SW 1271 (cell line): ENCODE measurements around the gene RFC2.
"Not testable (repeated sequence)": the region's sequence is repeated elsewhere in the genome, so short reads cannot be mapped to it uniquely, and the experiment has no call there.

ENCODE experiments used
- DNase-seq, 2 experiments: peaks; one replicate each; lab custom pipeline; 2025; lab: John Stamatoyannopoulos, UW

The RFC2 gene

DNA sequence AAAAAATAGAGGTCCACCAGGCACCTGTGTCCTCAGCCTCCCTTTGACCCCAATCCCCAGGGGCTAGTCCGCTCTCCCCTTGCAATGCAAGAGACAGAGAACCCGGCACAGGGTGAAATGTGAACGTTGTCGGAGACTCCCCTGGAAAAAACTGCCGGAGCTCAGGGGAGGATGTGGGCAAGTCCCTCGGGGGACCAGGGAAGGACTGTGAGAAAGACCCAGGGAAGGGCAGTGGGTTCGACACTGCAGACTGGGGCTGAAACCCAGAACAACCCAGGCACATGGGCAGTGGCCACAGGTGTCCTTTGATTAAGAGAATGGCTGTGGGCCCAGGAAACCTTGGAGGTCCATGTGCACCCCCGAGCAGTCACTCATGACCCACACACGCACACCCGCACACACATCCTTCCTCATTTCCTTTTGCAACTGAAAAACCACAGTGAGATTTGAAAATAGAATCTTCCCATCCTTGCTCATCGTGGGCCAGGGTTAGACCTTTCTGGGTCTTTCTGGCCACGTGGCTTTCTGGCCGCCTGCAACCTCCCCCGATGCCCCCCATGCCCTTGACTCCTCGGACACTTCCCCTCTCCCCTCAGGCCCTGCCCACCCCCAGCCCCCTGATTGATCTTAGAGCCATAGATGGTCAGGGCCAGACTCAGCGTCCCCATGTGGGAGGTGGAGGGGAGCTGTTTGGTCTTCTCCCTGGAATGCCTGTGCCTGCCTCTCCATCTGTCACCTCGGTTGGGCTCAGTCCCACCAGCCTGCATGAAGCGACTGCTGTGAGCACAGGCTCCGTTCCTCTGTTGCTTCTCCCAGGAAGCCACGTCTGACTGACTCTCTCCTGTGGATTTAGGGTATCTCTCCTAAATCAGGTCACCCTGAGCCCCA, 36.5 kb downstream of the RFC2 start:
- no peak for DNase-seq

DNA sequence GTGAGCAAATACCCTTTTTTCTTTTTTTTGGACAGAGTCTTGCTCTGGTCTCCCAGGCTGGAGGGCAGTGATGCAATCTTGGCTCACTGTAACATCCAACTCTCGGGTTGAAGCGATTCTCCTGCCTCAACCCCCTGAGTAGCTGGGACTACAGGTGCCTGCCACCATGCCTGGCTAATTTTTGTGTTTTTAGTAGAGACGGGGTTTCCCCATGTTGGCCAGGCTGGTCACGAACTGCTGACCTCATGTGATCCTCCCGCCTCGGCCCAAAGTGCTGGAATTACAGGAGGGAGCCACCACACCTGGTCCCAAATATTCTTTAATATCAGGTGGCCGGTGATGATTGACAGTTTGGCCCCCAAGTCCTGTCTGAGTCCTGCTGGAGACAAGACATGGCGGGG, 37.8 kb downstream of the RFC2 start:
- DNase-seq: no peak

DNA sequence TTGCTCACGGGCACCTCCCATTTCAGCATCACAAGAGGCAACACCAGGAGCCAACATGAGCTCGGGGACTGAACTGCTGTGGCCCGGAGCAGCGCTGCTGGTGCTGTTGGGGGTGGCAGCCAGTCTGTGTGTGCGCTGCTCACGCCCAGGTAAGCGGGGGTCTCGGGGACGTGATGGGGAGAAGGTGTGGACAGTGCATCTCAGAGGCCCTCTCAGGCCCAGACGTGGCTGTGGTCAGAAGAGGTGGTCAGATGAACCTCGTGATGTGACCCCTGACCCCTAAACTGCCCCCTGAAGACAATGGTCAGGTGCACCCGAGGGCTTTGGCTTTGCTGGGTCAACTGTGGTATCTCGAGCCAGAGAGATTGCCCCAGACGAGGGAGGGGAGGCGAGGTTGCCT, 38.3 kb downstream of the RFC2 start:
- no peak for DNase-seq

DNA sequence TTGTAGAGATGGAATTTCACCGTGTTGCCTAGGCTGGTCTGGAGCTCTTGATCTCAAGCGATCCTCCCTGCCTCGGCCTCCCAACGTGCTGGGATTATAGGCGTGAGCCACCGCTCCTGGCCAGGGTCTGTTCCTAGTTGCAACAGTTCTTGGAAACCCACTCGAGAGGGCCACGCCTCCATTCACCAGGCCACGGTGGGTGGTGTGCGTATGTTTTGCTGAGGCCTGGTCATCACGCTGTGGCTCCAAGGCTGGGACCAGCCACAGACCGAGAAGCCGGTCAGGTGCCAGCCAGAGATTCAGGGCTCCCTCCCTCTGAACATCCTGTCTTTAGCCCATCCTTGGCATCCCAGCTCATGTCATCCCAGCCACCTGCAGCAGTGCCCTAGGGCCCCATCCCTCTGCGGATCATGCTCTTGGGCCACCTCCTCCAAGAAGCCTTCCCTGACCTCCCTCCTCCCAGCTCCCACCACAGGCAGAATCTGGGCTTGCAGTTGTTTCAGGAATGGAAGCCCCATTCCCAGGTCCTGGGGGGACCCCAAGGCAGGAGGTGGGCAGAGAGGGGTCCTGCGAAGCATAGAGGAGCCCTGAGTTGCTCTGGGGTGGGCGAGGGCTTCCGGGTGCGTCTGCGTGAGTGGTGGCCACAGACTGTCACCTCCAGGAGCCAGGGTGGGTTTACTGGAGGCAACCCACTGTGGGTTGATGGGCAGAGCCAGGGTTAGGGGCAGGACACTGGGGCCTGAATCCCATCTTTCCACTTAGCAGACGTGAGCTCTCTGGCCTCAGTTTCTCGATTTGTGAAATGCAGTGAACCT, 39.2 kb downstream of the RFC2 start:
- DNase-seq: no peak

DNA sequence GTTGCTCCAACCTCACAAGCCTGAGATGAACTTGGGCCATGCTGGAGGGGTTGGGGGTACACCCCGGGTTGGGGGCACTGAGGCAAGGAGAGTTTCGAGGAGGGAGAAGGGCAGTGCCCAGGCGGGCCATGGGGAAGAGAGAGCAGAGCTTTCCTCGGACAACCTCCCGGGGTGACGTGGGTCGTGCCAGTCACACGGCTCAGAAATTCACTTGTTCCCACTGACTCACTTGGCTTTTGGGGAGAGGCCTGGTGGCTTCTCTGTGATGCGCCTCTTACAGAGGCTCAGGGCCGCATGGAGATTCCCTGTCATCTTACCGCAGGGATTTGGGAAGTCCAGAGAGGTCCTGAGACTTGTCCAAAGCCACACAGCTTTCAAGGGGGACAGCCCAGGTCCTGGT, 41.5 kb downstream of the RFC2 start:
- DNase-seq: no peak

DNA sequence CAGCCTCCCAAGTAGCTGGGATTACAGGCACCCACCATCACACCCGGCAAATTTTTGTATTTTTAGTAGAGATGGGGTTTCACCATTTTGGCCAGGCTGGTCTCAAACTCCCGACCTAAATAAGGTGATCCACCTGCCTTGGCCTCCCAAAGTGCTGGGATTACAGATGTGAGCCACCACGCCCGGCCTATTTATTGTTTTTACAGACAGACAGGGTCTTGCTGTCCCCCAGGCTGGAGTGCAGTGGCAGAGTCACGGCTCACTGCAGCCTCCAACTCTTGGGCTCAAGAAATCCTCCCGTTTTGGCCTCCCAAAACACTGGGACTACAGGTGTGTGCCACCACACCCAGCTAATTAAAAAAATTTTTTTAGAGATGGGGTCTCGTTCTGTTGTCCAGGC, 46.0 kb downstream of the RFC2 start:
- DNase-seq: not testable (repeated sequence)

DNA sequence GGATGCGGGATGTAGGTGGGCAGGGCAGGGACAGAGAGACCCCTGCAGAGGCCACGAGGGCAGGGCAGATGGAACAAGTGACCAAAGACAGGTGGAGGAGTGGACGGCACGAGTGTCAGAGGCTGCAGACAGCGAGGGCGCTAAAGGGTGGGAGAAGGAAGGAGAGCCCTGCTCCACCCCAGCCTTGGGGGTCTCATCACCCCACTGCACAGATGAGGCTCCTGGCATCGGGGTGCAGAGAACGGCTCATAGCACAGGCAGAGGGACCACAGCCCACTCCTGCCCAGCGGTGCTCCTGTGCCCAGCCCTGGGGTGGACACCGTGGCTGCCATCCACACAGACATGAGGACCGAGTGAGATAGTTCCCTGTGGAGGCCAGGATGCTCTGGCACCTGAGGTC, 46.6 kb downstream of the RFC2 start:
- no peak for DNase-seq

DNA sequence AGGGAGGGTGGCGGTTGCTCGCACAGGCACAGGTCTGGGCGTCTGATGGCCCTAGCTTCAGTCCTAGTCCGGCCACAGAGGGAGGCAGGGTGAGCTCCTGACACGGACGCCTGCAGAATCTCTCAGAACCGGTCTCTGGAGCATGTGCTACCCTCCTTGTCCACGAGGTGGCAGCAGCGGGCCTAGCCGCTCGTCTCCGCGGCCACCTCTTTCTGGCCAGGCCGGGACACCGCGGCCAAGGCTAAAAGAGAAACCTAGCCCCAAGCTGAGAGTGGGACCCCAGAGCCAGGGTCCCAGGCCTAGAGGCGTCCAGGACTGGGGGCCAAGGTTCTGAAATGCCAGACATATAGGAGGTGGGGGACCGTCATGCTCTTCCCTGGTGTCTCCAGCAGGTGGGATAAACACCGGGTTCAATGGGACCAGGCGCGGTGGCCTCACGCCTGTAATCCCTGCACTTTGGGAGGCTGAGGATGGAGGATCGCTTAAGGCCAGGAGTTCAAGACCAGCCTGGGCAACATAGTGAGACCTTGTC, 47.5 kb downstream of the RFC2 start:
- peak; percentile 38 to 73 for DNase-seq

DNA sequence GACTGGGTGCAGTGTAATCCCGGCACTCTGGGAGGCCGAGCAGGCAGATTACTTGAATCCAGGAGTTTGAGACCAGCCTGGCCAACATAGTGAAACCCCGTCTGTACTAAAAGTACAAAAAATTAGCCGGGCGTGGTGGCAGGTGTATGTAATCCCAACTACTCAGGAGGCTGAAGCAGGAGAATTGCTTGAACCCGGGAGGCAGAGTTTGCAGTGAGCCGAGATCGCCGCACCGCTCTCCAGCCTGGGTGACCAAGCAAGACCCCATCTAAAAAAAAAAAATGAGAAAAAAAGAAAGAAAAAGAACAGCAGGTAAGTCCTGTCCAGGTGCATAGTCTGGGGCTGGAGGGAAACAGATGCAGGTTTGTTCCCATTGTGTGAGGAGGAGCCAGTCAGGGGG, 48.1 kb downstream of the RFC2 start:
- DNase-seq: not testable (repeated sequence)

DNA sequence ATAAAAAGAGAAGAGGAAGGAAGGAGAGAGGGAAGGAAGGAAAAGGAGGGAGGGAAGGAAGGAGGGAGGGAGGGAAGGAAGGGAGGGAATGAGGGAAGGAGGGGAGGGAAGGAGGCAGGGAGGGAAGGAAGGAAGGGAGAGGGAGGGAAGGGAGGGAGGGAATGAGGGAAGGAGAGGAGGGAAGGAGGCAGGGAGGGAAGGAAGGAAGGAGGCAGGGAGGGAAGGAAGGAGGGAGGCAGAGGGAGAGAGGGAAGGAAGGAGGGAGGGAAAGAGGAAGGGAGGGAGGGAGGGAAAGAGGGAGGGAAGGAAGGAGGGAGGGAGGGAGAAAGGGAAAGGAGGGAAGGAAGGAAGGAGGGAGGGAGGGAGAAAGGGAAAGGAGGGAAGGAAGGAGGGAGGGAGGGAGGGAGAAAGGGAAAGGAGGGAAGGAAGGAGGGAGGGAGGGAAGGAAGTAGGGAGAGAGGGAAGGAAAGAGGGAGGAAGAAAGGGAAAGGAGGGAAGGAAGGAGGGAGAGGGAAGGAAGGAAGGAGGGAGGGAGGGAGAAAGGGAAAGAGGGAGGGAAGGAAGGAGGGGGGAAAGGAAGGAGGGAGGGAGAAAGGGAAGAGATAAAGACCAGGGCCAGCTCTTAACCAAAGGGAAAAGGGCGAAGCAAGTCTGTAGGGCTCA, 50.1 kb downstream of the RFC2 start:
- DNase-seq: no peak

DNA sequence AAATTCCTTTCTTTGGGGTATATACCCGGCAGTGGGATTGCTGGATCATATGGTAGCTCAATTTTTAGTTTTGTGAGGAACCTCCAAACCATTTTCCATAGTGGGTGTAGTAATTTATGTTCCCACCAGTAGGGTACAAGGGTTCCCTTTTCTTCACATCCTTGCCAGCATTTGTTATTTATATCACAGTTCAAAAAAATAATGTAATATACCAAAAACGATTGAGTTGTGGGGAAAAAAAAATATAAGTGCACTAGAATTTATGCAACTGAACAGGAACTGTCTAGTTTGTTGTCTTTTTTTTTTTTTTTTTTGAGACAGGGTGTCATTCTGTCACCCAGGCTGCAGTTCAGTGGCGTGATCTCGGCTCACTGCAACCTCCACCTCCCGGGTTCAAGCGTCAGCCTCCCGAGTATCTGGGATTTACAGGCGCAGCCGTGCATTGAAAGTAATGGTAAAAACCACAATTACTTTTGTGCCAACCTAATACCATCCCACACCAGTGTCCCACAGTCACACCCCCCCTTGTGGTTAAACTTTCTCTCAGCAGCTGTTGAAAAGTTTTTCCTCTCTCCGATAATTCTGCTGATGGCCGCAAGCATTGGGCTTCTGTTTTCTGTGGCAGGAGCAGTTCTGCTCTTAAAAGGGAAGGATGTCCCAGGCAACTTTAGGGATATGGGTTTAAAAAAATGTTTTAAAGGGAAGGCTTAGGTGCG, 51.2 kb downstream of the RFC2 start:
- peak in 1 of 2 experiments; percentile 34 for DNase-seq

DNA sequence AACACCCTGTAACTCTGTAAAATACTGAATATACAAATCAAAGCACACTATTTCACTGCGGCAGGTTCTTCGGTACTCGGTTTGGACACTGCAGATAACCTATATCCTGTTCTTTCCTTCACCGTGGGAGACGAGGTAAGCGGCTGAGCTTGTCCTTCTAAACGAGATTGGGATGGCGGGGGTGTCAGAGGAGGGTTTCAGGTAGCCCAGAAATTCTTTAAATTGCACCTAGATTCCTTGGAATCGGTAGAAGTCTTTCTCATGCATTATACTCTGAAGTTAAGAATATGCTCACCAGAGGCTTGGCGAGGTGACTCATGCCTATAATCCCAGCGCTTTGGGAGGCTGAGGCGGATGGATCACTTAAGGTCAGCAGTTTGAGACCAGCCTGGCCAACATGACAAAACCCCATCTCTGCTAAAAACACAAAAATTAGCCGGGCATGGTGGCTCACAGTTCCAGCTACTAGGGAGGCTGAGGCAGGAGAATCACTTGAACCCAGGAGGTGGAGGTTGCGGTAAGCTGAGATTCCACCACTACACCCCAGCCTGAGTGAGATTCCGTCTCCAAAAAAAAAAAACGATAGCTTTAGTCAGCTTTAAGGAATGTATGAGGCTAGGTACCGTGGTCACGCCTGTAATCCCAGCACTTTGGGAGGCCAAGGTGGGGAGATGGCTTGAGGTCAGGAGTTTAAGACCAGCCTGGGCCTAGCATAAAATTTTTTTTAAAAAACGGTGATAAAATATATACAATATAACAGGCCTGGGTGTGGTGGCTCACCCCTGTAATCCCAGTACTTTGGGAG, 54.4 kb downstream of the RFC2 start:
- DNase-seq: no peak

DNA sequence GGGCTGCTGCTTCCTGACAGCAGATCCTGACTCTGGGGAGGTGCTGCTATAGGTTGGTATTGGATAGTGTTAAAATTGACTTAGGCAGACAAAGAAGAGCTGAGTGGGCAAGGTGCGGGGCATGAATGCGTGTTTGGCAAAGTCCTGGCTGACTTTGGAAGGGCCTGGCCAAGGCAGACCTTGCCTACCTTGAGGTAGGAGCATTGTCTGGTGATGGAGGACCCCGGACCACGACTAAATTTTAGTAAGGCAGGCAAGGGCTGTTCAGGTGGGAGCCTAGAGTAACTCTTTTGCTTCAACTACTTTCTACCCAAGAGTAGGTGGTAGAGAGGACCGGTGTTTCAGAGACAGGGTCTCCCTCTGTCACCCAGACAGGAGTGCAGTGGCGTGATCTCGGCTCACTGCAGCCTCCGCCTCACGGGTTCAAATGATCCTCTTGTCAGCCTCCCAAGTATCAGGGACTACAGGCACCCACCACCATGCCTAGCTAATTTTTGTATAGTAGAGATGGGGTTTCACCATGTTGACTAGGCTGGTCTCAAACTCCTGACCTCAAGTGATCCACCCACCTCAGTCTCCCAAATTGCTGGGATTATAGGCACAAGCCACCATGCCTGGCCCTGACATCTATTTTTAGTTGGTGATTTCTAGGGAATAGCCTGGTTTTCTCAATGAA, 56.6 kb downstream of the RFC2 start:
- no peak for DNase-seq

DNA sequence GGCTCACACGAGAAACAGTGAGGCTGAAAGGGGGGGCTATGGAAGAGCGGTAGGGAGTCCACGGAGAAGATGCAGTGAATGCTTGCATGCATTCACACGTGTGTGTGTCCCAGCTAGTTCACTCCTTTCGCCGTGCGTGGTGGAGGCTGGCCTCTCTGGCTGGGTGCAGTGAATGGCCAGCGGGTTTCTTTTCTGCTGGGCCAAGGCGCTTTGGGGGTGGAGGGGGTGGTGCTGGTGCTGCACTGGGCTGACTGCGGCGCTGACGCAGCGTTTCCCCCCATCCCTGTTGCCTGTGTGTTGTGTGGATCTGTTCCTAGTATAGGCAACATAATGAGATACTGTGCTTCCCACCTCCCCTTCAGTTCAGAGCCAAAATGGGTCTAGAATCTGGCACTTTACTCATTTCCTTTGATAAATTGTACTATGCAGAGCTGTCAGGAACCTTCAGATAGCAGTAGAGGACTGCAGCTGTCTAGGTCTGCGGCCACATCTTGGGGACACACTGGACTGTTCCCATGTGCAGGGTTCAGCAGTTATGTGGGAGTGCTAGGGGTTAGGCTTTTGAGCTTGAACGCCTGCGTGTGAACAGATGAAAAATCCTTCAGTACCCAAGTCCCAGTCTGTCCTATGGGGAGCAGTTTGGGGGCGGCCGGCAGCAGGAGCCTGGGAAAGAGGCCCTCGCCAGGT, 58.1 kb downstream of the RFC2 start:
- DNase-seq: not testable (repeated sequence)

DNA sequence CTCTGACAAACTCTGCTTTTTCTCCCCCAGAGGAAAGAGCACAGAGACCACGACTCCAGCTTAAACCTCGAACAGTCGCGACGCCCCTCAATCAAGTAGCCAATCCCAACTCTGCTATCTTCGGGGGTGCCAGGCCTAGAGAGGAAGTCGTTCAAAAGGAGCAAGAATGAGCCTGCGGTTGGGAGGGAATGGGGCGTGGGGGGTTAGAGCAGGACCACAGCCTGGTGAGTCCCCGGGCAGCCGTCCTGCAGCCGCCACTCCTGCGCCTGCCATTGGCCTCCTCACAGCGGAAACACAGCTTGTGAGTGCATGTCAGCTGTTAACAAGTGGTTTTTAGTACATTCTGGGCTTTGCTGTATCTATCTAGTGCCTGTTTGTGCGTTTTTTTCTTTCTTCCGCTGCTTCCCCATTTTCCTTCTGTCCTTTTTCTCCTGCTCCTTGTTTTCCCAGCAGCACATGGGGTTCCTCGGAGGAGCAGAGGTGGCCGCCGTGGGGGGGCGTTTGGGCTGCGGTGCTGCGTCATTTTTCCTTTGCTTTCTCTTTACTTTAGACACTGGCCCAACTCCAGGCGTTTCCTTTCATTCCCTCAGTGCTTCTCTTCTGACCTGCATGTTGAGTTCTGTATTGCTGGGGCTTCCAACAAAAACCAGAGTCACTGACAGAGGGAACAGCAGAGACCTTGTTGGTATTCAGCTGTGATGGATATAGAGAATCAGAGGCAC, 58.9 kb downstream of the RFC2 start:
- not testable (repeated sequence) for DNase-seq

DNA sequence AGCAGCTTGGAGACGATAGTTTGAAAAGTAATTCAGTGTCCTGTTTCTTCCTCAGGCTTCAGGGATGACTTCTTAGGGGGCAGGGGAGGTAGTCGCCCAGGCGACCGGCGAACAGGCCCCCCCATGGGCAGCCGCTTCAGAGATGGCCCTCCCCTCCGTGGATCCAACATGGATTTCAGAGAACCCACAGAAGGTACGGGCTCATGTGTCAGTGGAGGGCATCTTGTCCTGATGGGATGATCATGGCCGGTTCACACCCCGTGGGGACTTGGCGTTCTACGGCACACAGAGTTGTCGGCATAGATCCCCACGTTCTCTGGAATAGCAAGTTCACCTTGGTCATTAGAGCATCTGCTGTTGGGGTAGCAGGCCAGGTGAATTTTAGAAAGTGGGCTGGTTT, 59.5 kb downstream of the RFC2 start:
- no peak for DNase-seq

DNA sequence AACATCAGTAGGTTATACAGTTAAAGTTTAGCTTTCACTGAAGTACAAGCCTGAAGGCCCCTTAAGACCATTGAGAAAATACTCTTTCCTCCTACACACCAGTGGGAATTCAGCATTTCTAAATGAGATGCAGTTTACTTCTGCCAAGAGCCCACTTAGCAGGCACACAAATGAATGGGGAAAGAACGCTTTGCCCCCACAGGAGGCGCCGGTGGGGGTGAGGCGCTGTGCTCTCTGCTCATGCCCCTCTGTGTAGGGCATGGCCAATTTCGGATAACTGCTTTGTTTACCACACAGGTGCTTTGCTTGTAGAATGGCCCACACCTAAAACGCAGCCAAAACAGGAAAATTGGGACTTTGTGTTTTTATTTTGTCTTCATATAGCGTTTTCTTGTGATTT, 60.3 kb downstream of the RFC2 start:
- DNase-seq: no peak

DNA sequence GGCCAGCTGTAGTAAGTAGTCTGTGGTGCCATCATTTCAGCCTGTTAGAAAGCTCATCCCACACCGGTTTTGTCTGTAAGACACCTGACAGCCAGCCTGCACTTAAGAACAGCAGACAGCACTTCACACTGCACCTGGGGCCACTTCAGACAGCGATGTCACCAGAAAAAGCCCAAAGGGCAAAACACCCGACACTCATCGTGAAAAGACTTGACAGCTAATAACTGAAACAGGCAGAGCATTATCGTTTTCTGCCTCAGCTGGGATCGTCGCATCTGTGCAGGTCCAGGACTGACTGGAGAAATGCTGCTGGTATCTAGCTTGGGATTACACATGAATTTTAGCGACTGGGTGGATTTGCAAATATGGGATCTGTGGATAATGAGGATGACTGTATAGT, 61.1 kb downstream of the RFC2 start:
- no peak for DNase-seq

DNA sequence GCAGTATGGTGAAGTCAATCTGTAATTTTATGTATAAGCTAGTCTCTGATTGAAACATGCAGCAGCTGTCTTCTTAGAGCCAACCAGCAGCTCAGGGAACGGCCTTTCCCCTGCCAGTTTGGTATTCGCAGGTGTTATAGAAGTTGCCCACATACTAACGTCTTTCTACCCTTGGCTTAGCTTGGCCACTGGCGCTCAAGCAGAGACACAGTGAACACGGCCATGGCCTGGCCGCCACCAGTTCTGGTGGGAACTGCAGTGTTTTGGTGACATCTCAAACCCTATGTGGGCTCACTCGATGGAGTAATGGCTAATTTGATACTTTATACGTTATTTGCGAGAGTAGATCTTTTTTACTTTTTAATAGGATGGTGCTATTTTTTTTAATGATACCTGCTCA, 63.0 kb downstream of the RFC2 start:
- DNase-seq: no peak
